ENCODE results near the gene FGD2.

The FGD2 gene

DNA sequence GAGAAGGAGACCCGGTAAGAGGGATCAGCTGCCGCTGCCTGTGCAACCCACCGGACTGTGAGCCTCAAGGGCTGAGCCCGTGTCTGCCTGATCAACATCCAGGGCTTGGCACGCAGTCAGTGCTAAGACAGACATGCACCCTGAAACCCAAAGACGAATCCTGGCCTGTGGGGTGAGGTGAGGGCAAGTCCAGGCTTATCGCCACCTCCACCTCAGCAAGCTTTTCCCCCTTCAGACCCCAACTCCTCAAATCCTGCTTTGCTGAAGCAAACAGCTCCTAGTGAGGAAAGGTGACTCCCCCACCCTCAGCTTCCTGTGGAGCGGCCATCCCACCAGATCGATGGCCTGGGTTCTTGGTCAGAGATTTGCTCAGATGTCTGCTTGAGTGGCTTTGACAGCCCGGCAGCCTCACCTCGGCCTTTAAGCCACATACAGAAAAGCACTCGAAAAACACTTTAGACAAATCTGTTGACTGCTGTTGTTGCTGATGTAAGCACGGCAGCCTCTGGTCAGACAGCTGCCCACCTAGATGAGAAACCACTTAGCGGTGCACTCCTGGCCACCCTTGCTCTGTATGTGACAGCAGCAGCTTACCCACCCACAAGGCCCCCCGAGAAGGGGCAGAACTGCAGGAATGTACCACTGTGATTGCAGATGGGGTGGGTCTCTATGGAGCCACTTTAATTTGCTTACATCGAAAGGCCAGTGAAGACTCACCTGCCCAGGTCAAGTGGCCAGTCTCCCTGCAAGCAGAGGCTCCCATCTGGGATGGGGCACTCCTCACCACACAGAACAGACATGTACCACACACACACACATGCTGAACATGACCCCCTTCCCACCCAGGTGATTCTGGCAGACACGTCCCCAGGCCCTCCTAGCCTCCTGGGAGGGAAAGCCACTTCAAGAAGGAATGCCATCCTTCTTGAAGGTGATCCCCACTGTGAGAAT is 34.3 kb upstream of the FGD2 start:
- DNase-seq (ENCODE audit: low read depth), result no peak
- TF ChIP-seq, protein P1, sequence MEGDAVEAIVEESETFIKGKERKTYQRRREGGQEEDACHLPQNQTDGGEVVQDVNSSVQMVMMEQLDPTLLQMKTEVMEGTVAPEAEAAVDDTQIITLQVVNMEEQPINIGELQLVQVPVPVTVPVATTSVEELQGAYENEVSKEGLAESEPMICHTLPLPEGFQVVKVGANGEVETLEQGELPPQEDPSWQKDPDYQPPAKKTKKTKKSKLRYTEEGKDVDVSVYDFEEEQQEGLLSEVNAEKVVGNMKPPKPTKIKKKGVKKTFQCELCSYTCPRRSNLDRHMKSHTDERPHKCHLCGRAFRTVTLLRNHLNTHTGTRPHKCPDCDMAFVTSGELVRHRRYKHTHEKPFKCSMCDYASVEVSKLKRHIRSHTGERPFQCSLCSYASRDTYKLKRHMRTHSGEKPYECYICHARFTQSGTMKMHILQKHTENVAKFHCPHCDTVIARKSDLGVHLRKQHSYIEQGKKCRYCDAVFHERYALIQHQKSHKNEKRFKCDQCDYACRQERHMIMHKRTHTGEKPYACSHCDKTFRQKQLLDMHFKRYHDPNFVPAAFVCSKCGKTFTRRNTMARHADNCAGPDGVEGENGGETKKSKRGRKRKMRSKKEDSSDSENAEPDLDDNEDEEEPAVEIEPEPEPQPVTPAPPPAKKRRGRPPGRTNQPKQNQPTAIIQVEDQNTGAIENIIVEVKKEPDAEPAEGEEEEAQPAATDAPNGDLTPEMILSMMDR (IDR thresholded peaks at IDR 0.05; ENCODE audit: insufficient read depth, low read depth, low read length, missing control alignments), result no peak
- no peak overlapping the region for H3K4me3 ChIP-seq (ENCODE audit: low read depth, low read length)

DNA sequence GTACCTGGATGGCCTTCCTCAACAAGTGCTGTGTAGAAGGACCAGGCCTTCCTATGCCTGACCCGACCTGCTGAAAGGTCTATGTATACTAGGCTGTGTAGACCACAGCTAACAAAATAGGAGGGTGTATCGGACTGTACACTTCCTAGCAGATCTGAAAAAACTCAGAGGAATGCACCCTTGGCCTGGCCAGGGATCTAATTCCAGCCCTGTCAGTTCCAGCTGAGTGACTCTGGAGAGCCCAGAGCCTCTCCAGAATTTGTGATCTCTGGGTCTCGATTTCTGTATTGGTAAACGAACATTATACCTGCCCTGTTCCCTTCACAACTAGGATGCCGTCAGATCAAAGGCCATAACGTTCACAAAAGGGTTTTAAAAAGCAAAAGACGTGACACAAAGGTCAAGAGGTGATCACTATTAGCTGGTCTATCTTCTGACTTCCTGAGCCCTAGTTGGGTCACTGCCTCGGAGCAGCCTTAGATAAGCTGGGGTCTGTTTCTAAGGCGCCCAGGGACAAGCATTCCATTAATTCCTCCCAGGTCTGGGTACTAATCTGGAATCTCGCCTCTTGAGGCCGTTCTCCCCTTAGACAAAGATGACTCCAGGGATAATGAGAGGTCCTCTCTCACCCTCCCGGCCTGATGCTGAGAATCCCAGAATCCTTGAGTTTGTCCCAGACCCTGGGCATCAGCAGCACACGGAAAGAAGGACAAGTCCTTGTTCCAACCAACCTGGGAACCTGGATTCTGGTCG is 33.4 kb upstream of the FGD2 start:
- TF ChIP-seq, protein P1 (IDR thresholded peaks at IDR 0.05; ENCODE audit: insufficient read depth, low read depth, low read length, missing control alignments), result no peak
- H3K4me3 ChIP-seq (ENCODE audit: low read depth, low read length), result no peak overlapping the region
- no peak for DNase-seq (ENCODE audit: low read depth)

DNA sequence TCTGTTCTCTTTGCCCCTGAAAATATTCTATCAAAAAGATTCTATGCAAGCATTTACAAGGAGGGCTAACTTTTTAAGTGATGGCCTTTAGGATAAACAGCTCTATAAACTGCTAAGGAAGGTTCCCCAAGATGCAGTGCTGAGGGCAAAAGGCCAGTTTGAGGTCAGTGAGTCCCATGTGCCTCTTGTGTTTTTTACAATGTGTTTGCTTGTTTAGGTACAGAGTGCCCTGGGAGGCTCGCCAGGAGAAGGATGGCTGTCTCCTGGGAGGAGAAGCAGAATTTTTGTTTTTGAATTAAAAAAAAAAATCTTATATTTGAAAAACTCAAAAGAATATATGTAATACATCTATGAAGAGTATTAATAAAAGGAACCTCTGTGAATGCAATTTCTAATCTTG is 32.3 kb upstream of the FGD2 start:
- no peak for DNase-seq (ENCODE audit: low read depth)
- TF ChIP-seq, protein P1 (IDR thresholded peaks at IDR 0.05; ENCODE audit: insufficient read depth, low read depth, low read length, missing control alignments), result no peak
- H3K4me3 ChIP-seq (ENCODE audit: low read depth, low read length), result no peak overlapping the region

DNA sequence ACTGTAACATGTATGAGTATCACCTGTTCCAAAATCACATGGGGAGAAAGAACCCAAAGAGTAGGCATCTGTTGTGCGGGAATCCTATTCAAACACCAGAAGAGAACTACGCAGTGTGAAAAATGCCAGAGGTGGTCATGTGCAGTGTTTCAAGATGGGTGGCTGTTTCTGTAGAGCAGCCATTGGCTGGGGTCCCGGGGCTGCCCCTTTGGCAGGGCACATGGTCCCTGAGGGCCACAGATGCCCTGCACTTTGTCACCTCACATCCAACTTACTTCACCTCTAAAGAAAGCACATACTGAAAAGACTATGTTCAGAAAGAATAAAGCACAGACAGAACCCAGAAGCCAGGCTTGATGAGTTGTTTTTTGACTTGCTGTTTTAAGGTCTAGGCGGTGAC is 31.8 kb upstream of the FGD2 start:
- TF ChIP-seq, protein P1 (IDR thresholded peaks at IDR 0.05; ENCODE audit: insufficient read depth, low read depth, low read length, missing control alignments), result no peak
- no peak overlapping the region for H3K4me3 ChIP-seq (ENCODE audit: low read depth, low read length)
- DNase-seq (ENCODE audit: low read depth), result no peak

DNA sequence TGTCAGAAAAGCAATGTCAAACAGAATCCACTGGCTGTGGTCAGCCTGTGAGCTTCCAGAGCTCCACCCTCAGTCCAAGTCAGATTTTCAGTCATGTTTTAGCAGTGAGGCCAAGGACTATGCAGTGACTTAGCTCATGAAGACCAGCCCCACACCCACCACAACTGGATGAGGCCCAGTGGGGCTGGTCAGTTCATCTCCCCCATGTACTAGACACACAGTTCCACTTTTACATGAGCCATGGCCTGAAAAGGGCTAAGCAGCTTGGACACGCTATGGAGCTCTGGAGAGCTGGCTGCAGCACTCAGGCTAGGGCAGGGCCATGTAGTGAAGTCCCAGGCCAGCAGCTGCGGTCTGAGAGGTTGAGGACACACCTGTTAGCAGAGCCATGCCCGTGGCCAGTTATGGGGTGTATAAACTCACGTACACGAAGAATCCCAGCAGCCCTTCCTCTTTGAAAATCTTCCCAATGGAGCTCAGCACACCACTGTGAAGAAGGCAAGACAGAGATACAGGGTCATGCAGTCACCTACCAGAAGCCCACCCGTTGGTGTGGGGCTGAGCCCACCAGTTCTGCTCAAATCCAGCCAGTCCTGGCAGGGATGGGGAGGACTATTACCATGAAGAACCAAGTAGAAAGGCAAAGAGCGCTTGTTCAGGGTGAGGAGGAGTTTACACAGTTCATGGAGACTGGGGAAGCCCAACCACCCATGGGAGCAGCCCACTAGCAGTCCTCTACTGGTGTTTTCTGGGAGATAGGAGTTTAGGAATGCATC is 30.0 kb upstream of the FGD2 start:
- DNase-seq (ENCODE audit: low read depth), result no peak
- TF ChIP-seq, protein P1 (IDR thresholded peaks at IDR 0.05; ENCODE audit: insufficient read depth, low read depth, low read length, missing control alignments), result no peak

DNA sequence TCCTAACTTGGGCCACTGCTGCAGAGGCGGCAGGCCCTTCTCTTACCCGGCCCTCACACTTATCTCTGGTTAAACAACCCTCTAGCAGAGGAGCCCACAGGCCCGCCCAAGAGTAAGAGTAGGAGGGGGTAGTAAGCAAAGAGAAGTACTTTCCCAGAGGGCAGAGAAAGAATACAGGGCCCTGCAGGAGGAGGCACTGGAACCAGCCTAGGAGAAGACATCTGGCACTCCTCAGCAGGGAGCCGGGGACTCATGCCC is 29.5 kb upstream of the FGD2 start:
- DNase-seq (ENCODE audit: low read depth), result no peak
- TF ChIP-seq, protein P1 (IDR thresholded peaks at IDR 0.05; ENCODE audit: insufficient read depth, low read depth, low read length, missing control alignments), result no peak
- no peak overlapping the region for H3K4me3 ChIP-seq (ENCODE audit: low read depth, low read length)

More for the DNA sequence above, 30.0 kb upstream of the FGD2 start:
- H3K4me3 ChIP-seq (ENCODE audit: low read depth, low read length), result no peak overlapping the region

Data from GM12865 (cell line).